Activated T-cell treated with anti-CD3 and anti-CD28 coated beads, Interleukin-2, amount 50 U/mL, for 24 hours (primary cell): Measurements from ENCODE around the gene KCNH6.

Source experiments
- DNase-seq: peaks from one replicate; pipeline ENCODE4 v3.0.0-alpha.2; 2020
- H3K27ac Mint-ChIP-seq: 2 replicates; pipeline ENCODE4 v1.8.0; 2020; ENCODE audit warnings: mild to moderate bottlenecking, mixed read lengths
- H3K27me3 Mint-ChIP-seq: 2 replicates; pipeline ENCODE4 v1.8.0; 2020; ENCODE audit warnings: mixed read lengths
- H3K36me3 Mint-ChIP-seq: 2 replicates; pipeline ENCODE4 v1.8.0; 2020; ENCODE audit warnings: low read depth, mixed read lengths
- H3K4me1 Mint-ChIP-seq: 2 replicates; pipeline ENCODE4 v1.8.0; 2020; ENCODE audit warnings: low read depth, mixed read lengths
- H3K4me3 Mint-ChIP-seq: 2 replicates; pipeline ENCODE4 v1.8.0; 2020; ENCODE audit warnings: mild to moderate bottlenecking, moderate library complexity, mixed read lengths
- H3K9me3 Mint-ChIP-seq: 2 replicates; pipeline ENCODE4 v1.8.0; 2020; ENCODE audit warnings: mixed read lengths

KCNH6 gene

GRCh38 chr17:63523253-63523855 is at the start of gene KCNH6:
Gene KCNH6 (plus strand): TSS chr17:63523358. CDS start chr17:63523414, 56 bp downstream.
- no peak within 1 kb of the TSS for H3K27ac Mint-ChIP-seq
- H3K27me3 Mint-ChIP-seq: peaks cover 48% of the 10 kb centered on the region
- H3K4me1 Mint-ChIP-seq: peaks cover 9% of the 10 kb centered on the region
- H3K4me3 Mint-ChIP-seq: peak within 1 kb of the TSS; percentile 0
- DNase-seq: no peak
- no peaks in the 10 kb centered on the region for H3K9me3 Mint-ChIP-seq
- H3K36me3 Mint-ChIP-seq: no peaks in the 10 kb centered on the region

- Mint-ChIP-seq H3K27ac (no peak overlapping the region), H3K36me3 (no peaks in the 10 kb centered on the region), H3K9me3 (no peaks in the 10 kb centered on the region), H3K4me1 (peaks cover 15% of the 10 kb centered on the region), H3K27me3 (peaks cover 39% of the 10 kb centered on the region), H3K4me3 (no peak overlapping the region)
- DNase-seq: no peak
Measured at GRCh38 chr17:63474174-63474573, 49.0 kb upstream of the KCNH6 start.

GRCh38 chr17:63474586-63475460 is 48.3 kb upstream of the KCNH6 start:
- H3K27me3 Mint-ChIP-seq: peaks cover 42% of the 10 kb centered on the region
- no peaks in the 10 kb centered on the region for H3K9me3 Mint-ChIP-seq
- H3K36me3 Mint-ChIP-seq: no peaks in the 10 kb centered on the region
- no peak for DNase-seq
- H3K4me3 Mint-ChIP-seq: no peak overlapping the region
- peaks cover 16% of the 10 kb centered on the region for H3K4me1 Mint-ChIP-seq
- no peak overlapping the region for H3K27ac Mint-ChIP-seq

GRCh38 chr17:63475491-63476412 is 47.4 kb upstream of the KCNH6 start:
- Mint-ChIP-seq H3K36me3 (no peaks in the 10 kb centered on the region), H3K27me3 (peaks cover 36% of the 10 kb centered on the region), H3K27ac (no peak overlapping the region), H3K9me3 (no peaks in the 10 kb centered on the region), H3K4me1 (peaks cover 16% of the 10 kb centered on the region), H3K4me3 (peak overlapping the region; percentile 47)
- no peak for DNase-seq

- Mint-ChIP-seq H3K27ac (no peak overlapping the region), H3K4me3 (peak overlapping the region; percentile 47), H3K9me3 (no peaks in the 10 kb centered on the region), H3K4me1 (peaks cover 16% of the 10 kb centered on the region), H3K36me3 (no peaks in the 10 kb centered on the region), H3K27me3 (peaks cover 36% of the 10 kb centered on the region)
- peak; percentile 48 for DNase-seq
Measured at GRCh38 chr17:63476459-63476853, 46.7 kb upstream of the KCNH6 start.

GRCh38 chr17:63476854-63477479 is 46.2 kb upstream of the KCNH6 start, which contains the start of gene ACE:
Gene ACE (plus strand): TSS chr17:63477061. CDS start chr17:63477095, 34 bp downstream.
- peak; percentile 60 for DNase-seq
- H3K27ac Mint-ChIP-seq: no peak within 1 kb of the TSS
- H3K4me1 Mint-ChIP-seq: peaks cover 16% of the 10 kb centered on the region
- H3K9me3 Mint-ChIP-seq: no peaks in the 10 kb centered on the region
- peak within 1 kb of the TSS; percentile 73 for H3K4me3 Mint-ChIP-seq
- peaks cover 36% of the 10 kb centered on the region for H3K27me3 Mint-ChIP-seq
- no peaks in the 10 kb centered on the region for H3K36me3 Mint-ChIP-seq

- Mint-ChIP-seq H3K4me1 (peaks cover 16% of the 10 kb centered on the region), H3K27ac (no peak overlapping the region), H3K36me3 (no peaks in the 10 kb centered on the region), H3K27me3 (peaks cover 36% of the 10 kb centered on the region), H3K9me3 (no peaks in the 10 kb centered on the region), H3K4me3 (peak overlapping the region; percentile 73)
- no peak for DNase-seq
Measured at GRCh38 chr17:63477480-63478440, 45.4 kb upstream of the KCNH6 start.

- Mint-ChIP-seq H3K36me3 (no peaks in the 10 kb centered on the region), H3K4me1 (peaks cover 16% of the 10 kb centered on the region), H3K4me3 (no peak overlapping the region), H3K27me3 (peaks cover 36% of the 10 kb centered on the region), H3K27ac (no peak overlapping the region), H3K9me3 (no peaks in the 10 kb centered on the region)
- peak; percentile 81 for DNase-seq
Measured at GRCh38 chr17:63478814-63479494, 44.2 kb upstream of the KCNH6 start.

- Mint-ChIP-seq H3K4me1 (peaks cover 16% of the 10 kb centered on the region), H3K27ac (no peak overlapping the region), H3K9me3 (no peaks in the 10 kb centered on the region), H3K27me3 (peaks cover 36% of the 10 kb centered on the region), H3K36me3 (no peaks in the 10 kb centered on the region), H3K4me3 (no peak overlapping the region)
- DNase-seq: no peak
Measured at GRCh38 chr17:63479495-63480184, 43.5 kb upstream of the KCNH6 start.

- no peak overlapping the region for H3K27ac Mint-ChIP-seq
- H3K9me3 Mint-ChIP-seq: no peaks in the 10 kb centered on the region
- peaks cover 32% of the 10 kb centered on the region for H3K27me3 Mint-ChIP-seq
- no peak for DNase-seq
- peaks cover 16% of the 10 kb centered on the region for H3K4me1 Mint-ChIP-seq
- H3K36me3 Mint-ChIP-seq: no peaks in the 10 kb centered on the region
- H3K4me3 Mint-ChIP-seq: no peak overlapping the region
Measured at GRCh38 chr17:63480192-63480784, 42.9 kb upstream of the KCNH6 start.

- DNase-seq: no peak
- no peaks in the 10 kb centered on the region for H3K36me3 Mint-ChIP-seq
- peaks cover 26% of the 10 kb centered on the region for H3K27me3 Mint-ChIP-seq
- no peak overlapping the region for H3K27ac Mint-ChIP-seq
- H3K4me3 Mint-ChIP-seq: no peak overlapping the region
- peaks cover 14% of the 10 kb centered on the region for H3K4me1 Mint-ChIP-seq
- no peaks in the 10 kb centered on the region for H3K9me3 Mint-ChIP-seq
Measured at GRCh38 chr17:63480826-63481487, 42.2 kb upstream of the KCNH6 start.

GRCh38 chr17:63481488-63481870 is 41.7 kb upstream of the KCNH6 start:
- DNase-seq: no peak
- H3K9me3 Mint-ChIP-seq: no peaks in the 10 kb centered on the region
- peaks cover 22% of the 10 kb centered on the region for H3K27me3 Mint-ChIP-seq
- no peak overlapping the region for H3K4me3 Mint-ChIP-seq
- no peaks in the 10 kb centered on the region for H3K36me3 Mint-ChIP-seq
- H3K4me1 Mint-ChIP-seq: peaks cover 14% of the 10 kb centered on the region
- H3K27ac Mint-ChIP-seq: no peak overlapping the region
